ENCODE measurements around the gene SH2D4B.
"Not testable (repeated sequence)": the region's sequence is repeated elsewhere in the genome, so short reads cannot be mapped to it uniquely, and the experiment has no call there.

SH2D4B gene

DNA sequence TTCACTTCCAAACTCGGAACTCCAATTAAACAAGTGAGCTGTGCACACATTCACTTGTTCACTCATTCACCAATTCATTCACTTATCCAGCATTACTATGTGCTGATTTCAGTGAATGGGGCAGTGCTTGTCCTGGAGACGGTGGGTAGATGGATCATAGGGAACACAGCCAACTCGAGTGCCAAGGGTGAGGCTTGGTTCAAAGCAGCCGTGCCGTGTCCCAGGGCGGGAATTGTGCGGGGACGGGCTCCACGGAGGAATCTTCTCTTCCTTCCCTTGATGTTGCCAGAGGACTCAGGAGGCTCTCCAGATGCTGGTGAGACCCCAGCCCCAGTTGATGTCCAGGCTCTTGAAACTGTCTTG, 2.9 kb downstream of the SH2D4B start:
- no peak for DNase-seq (ENCODE audit: low read depth)
- no peak overlapping the region for H3K4me3 ChIP-seq (ENCODE audit: low read length)

GRCh38 chr10:80540981-80541750, 3.5 kb downstream of the SH2D4B start:
- TF ChIP-seq CTCF (conservative IDR thresholded peaks at IDR 0.05; ENCODE audit: low read depth, low read length) = no peak
- no peak overlapping the region for H3K4me3 ChIP-seq (ENCODE audit: low read length)
- no peak for DNase-seq (ENCODE audit: low read depth)

More for the DNA sequence above, 2.9 kb downstream of the SH2D4B start:
- no peak for TF ChIP-seq CTCF (conservative IDR thresholded peaks at IDR 0.05; ENCODE audit: low read depth, low read length)

DNA sequence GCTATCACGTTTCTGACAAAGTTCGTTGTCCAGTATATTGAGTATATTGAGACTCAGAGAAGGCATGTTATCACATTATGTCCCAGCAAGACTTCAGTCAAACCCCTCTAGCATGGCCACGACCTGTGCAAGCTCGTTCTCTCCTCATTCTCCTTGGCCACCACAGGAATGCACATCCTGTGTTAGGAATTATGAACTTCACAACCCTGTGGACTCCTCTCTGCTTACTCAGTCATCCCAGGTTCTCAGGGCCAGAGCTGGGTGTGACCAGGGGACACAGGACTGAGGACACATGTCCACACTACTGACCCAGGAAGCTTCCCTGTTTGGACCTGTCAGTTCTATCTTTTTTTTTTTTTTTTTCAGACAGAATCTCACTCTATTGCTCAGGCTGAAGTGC, 4.4 kb downstream of the SH2D4B start:
- no peak for DNase-seq (ENCODE audit: low read depth)
- H3K4me3 ChIP-seq (ENCODE audit: low read length) = no peak overlapping the region
- no peak for TF ChIP-seq CTCF (conservative IDR thresholded peaks at IDR 0.05; ENCODE audit: low read depth, low read length)

GRCh38 chr10:80542652-80543318, 5.1 kb downstream of the SH2D4B start:
- no peak overlapping the region for H3K4me3 ChIP-seq (ENCODE audit: low read length)
- TF ChIP-seq CTCF (conservative IDR thresholded peaks at IDR 0.05; ENCODE audit: low read depth, low read length) = no peak
- no peak for DNase-seq (ENCODE audit: low read depth)

DNA sequence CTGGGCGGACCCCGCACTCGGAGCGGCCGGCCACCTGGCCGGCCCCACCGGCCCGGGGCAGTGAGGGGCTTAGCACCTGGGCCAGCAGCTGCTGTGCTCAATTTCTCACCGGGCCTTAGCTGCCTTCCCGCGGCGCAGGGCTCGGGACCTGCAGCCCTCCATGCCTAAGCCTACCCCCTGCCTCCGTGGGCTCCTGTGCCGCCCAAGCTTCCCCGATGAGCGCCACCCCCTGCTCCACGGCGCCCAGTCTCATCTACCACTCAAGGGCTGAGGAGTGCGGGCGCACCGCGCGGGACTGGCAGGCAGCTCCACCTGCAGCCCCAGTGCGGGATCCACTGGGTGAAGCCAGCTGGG, 5.6 kb downstream of the SH2D4B start:
- DNase-seq (ENCODE audit: low read depth); H3K4me3 ChIP-seq (ENCODE audit: low read length): not testable (repeated sequence)

DNA sequence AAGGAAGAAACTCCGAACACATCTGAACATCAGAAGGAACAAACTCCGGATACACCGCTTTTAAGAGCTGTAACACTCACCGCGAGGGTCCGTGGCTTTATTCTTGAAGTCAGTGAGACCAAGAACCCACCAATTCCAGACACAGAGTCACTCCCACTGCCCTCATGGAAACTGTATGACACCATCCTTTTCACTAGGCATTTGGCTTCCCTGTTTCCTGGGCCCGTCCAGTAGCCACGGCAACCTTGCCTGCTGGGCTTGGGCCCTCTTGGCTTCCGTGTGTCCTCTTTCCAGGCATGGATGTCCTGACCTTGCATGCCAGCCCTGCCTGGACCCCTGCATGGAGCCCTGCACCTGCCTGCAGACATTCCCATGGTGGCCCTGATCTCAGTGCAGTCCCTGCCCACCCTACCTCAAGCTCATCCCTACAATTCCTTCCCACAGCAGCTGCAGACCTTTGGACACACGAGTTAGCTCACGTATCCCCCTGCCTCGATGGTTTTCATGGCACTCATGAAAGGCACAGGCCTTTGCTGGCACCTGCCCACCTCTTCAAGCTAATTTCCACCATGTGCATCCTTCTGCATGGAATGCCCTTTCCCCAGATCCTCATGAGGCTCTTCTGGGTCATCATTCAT, 6.7 kb downstream of the SH2D4B start:
- H3K4me3 ChIP-seq (ENCODE audit: low read length) = no peak overlapping the region
- DNase-seq (ENCODE audit: low read depth) = no peak
- TF ChIP-seq CTCF (conservative IDR thresholded peaks at IDR 0.05; ENCODE audit: low read depth, low read length) = no peak

DNA sequence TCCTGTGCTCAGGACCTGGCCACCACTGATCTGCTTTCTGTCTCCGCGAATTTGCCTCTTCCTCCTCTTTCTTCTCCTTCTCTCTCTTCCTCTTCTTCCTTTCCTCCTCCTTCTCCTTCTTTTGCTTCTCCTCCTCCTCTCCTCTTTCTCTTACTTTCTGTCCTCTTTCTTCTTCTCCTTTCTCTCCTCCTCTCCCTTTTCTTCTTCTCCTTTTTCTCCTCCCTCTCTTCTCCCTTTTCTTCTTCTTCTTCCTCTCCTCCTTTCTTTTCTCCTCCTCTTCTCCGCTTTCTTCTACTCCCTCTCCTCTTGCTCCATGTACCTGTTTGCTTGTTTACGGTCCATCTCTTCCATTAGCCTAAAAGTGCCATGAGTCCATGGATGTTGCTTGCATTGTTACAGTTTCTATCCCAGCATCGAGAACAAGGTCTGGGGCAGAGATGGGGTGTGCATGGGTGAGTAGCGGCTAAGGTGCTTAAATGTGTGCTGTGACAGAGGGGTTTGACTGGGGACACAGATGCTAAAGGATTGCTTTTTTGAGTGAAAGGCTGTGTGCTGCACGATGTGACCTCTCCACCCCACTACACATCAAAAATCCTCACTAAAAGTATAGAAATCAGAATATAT, 7.7 kb downstream of the SH2D4B start:
- no peak for TF ChIP-seq CTCF (conservative IDR thresholded peaks at IDR 0.05; ENCODE audit: low read depth, low read length)
- H3K4me3 ChIP-seq (ENCODE audit: low read length) = no peak overlapping the region
- DNase-seq (ENCODE audit: low read depth) = no peak
